OCI-LY1 (cell line): Measurements from ENCODE around the gene NAXD.

ENCODE experiments used
- EZH2 ChIP-seq: fragments of 200-600 bp; sonication (generic), shearing (Covaris generic); IDR thresholded peaks from 2 replicates; pipeline ENCODE4 v1.8.0; 2017; ENCODE audit warnings: borderline replicate concordance, mixed run types, mild to moderate bottlenecking, antibody characterized with exemption, low read length, moderate library complexity, mixed read lengths
- TF ChIP-seq, protein P1 (sequence below): fragments of 200-600 bp; sonication (generic), shearing (Covaris generic); IDR thresholded peaks from 2 replicates; pipeline ENCODE4 v1.5.1; 2017; ENCODE audit warnings: mild to moderate bottlenecking, antibody characterized with exemption, low read length, moderate library complexity, mixed read lengths

GRCh38 chr13:110618780-110619179 is 3.4 kb downstream of the NAXD start:
- TF ChIP-seq, protein P1, sequence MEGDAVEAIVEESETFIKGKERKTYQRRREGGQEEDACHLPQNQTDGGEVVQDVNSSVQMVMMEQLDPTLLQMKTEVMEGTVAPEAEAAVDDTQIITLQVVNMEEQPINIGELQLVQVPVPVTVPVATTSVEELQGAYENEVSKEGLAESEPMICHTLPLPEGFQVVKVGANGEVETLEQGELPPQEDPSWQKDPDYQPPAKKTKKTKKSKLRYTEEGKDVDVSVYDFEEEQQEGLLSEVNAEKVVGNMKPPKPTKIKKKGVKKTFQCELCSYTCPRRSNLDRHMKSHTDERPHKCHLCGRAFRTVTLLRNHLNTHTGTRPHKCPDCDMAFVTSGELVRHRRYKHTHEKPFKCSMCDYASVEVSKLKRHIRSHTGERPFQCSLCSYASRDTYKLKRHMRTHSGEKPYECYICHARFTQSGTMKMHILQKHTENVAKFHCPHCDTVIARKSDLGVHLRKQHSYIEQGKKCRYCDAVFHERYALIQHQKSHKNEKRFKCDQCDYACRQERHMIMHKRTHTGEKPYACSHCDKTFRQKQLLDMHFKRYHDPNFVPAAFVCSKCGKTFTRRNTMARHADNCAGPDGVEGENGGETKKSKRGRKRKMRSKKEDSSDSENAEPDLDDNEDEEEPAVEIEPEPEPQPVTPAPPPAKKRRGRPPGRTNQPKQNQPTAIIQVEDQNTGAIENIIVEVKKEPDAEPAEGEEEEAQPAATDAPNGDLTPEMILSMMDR = no peak
- no peak for TF ChIP-seq EZH2
